ENCODE data around the gene DCDC2B.
"Not testable (repeated sequence)": the region's sequence is repeated elsewhere in the genome, so short reads cannot be mapped to it uniquely, and the experiment has no call there.

Gene DCDC2B

DNA sequence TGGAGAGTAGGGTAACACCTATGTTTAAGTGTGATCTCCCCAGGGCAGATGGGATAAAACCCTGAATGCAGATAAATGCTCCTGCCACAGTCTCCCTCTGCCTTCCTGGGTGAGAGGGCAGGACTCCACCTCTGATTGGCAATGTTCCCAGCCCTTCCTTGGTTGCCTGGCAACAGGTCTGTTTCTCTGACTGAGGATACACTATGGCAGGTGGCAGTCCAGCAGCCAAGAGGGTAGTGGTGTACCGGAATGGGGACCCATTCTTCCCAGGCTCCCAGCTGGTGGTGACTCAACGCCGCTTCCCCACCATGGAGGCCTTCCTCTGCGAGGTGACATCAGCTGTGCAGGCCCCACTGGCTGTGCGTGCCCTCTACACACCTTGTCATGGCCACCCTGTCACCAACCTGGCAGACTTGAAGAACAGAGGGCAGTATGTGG is at the start of gene DCDC2B:
Gene DCDC2B, plus strand, starts transcription at position 199 of the 438 bp plus-strand sequence. Its CDS starts 5 bp downstream, at position 204.
- DNase-seq, result no peak

DNA sequence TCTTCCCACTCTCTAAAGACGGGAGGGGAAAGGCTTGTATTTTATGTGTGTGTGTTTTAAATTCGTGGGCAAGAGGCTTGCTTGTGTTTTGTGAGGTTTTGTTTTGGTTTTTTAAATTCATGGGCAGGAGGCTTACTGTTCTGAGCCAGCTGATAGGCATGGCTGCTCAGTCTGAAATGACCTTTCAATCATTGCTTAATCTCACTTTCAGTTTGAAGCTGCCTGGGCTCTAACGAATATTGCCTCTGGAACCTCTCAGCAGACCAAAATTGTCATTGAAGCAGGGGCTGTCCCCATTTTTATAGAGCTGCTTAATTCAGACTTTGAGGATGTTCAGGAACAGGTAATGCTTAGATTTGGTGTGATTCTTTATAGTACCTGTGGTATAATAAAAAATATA is 49.7 kb upstream of the DCDC2B start:
- no peak for DNase-seq

DNA sequence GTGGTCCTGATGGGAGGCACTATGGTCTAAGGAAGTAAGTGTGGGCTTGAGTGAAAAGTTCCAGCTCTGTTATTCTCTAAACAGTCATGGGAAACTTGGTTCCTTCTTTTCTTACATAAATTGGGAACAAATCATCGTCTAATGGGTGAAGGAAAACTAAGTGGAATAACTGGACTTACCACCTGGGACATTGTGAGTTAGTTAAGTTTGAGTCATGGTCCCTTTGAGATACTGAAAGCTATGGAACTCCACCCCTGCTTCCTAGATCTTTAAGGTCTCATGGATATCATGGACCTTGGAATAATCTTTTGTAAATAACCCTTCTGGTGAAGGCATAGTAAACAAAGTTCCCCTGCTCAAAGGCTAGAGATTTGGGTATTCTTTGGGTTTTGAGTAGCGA is 45.5 kb upstream of the DCDC2B start:
- DNase-seq, result no peak

DNA sequence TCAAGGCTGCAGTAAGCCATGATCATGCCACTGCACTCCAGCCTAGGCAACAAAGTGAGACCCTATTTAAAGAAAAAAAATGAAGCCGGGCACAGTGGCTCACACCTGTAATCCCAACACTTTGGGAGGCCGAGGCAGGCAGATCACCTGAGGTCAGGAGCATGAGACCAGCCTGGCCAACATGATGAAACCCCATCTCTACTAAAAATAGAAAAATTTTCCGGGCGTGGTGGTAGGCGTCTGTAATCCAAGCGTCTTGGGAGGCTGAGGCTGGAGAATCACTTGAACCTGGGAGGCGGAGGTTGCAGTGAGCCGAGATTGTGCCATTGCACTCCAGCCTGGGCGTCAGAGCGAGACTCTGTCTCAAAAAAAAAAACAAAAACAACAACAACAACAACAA is 43.3 kb upstream of the DCDC2B start:
- not testable (repeated sequence) for DNase-seq

DNA sequence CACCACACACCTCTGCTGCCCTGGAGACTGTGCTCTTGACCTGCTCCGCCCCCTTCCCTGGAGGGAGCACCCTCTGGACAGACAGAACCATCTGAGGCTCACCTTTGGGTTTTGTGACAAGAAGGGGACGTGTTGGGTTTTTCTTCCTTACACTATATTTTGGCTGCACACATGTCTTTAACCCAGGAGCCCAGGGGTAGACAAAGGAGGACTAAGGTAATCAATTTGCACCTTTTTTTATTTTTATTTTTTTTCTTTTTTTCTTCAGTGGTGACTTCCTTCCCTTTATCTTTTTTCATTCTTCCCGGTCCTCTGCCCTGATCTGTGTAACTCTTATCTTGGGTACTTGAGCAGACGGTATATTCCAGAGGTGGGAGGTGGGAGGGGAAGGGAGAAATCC is 37.9 kb upstream of the DCDC2B start:
- no peak for DNase-seq

DNA sequence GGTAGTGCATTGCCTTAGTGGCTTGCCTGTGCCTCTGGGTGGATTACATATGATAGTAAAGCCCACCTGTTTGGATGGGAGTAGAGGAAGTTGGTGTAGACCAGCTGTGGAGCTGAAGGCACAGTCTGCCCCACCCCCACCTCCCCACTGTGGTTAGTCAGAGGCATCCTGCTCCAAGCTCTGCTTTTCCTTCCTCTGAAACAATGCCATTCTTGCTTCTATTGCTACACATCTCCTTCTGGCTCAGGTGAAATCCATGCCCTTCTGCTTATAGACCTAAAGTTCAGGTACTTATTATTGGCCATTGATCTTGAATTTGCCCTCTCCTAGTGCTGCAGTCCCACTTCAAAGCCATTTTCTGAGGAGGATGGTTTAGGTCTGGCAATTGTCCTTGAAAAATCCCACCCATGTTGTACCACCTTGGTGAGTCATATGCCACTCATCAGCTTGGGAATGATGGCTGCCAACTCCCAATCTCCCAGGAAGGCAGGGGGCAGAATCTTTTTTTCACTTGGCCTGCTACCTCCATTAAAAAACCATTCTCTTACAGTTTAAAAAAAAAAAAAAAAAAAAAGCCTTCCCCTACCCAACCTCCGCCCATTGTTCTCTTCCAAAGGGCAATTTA is 36.2 kb upstream of the DCDC2B start:
- DNase-seq, result no peak

DNA sequence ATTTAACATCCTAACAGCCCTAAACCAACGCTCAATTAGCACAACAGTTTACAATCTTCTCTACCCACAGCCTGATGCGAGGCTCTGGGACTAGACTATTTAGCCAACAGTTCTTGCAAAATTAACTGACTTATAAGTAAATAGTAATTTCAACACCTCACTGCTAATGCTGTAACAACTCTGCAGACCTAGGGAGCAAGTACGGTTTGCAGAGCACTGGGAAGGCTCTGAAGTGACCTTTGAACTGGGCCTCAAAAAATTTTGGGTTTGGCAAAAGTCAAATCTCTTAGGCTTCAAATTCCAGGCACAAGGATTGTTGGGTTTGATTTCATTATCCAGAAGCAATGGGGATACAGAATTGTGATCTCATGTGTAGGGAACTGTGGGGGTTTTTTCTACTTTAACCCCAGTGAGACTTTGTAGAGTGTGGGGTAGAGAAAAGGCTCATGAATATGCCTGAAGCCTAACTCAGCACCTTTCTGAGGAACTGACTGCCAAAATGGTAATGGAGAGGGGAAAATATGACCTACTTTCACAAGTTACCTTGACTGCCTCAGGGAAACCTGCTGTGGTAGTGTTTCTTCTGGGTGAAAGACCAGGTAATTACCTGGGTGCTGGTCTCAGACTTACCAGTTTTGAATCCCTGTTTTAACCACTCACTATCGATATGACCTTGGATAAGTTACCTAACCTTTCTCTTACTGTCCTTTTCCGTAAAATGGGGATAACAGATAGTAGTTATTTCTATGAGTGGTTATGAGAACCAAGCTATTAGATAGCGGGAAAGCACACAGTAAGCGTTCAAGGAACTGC is 30.3 kb upstream of the DCDC2B start:
- no peak for DNase-seq

DNA sequence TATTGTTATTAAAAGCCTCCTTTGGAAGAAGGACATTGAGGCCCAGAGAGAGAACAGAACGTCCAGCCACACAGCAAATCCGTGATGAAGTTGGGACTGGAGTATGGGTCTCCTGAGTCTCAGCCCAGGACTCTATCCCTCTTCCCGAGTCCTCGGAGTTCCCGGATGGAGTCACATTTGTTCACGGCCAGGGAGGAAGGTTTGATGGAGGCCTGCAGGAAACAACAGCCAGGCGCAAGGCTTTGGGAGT is 29.8 kb upstream of the DCDC2B start:
- DNase-seq, result no peak

DNA sequence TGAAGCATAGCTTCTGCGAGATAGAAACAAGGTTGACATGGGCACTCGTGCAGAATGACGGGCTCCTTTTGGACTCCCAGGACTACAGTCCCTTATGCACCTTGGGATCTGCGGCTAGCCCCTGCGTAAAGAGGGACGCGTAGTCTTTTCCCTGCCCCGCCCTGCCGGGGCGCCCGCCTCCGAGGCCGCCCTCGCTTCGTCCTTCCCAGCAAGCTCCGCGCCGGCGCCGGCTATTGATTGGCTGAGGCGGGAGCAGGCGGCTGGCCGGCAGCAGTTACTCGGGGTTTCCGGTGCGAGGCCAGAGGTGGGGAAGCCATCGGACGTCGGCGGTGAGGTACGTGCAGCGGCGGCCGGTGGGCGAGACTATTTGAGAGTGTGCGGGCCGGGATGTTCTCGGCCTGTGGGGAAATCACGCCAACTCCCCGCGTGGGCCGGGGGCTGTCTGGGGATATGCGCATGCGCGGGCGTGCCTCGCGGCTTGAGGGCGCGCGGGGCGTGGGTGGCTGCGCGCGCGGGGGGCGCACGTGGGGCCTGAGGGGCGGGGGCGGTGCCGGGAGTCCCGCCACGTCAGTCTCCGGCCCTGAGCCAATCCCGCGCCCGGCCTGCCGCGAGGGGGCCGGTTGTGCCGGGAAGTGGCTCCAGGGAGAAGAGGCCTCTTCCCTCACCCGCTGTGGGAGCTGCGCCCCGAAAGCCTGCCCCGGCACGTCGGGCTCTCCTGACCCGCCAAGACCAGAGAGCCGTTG is 29.3 kb upstream of the DCDC2B start, which contains the start of gene TXLNA:
Gene TXLNA, plus strand, starts transcription at position 233 of the 743 bp plus-strand sequence. CDS start 671 bp downstream, outside the sequence.
- peak; percentile 96 for DNase-seq

DNA sequence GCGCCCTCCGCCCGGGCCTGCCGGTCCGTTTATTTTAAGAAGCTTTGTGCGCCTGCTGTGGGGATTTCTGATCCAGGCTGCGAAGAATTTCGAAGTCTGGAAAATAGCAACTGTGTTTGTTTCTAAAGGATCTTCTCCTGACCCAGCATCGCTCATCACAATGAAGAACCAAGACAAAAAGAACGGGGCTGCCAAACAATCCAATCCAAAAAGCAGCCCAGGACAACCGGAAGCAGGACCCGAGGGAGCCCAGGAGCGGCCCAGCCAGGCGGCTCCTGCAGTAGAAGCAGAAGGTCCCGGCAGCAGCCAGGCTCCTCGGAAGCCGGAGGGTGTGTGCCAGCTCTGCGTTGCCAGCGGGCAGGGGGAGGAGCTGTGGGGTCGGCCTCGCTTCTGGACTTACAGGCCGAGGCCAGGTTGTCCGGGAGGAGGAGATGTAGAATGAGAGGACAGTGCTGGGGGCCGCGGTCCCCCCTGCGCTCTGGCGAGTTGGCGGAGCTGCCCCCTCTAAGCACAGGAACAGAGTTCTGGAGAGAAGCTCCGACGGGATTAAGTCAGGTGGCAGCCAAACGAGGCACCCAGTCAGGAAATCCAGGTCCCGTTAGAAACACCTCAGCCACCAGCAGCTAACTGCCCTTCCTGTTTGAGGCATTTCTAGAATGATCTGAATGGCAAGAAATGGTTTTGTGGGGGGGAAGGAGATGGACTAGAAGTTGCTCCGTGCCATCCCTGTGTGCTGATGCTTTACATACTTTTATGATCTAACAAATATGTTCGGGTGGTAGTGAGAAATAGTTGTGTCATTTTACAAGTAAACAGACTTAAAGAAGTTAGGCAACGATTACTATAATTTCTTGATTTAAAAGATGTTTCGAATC is 28.5 kb upstream of the DCDC2B start:
- DNase-seq, result peak; percentile 76

DNA sequence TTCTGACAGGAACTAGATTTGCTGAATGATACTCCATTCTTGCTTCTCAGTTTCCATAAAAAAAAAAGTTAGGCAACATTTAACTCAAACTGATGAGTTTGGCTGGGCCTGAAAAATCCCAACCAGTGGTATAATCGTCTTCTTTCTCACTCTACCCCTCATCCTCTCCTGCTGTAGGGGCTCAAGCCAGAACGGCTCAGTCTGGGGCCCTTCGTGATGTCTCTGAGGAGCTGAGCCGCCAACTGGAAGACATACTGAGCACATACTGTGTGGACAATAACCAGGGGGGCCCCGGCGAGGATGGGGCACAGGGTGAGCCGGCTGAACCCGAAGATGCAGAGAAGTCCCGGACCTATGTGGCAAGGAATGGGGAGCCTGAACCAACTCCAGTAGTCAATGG is 27.8 kb upstream of the DCDC2B start:
- DNase-seq, result no peak

DNA sequence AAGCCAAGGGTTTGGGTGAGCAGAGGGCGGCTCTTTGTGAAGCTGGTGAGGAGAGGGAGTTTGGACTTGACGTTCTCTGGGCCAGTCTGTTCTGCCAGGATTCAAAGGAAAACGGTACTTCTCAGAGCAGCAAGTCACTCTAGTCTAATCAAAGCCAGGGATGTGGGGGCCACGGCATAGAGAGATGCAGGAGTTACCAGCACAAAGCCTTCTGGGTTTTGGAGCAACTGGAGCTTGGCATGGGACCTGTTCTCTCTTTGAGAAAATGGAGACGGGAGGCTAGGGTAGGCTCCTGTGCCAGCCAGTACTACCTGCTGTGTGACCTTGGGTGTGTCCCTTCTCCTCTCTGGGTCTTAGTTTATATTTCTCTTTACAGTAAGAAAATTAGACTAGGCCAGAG is 27.3 kb upstream of the DCDC2B start:
- no peak for DNase-seq

DNA sequence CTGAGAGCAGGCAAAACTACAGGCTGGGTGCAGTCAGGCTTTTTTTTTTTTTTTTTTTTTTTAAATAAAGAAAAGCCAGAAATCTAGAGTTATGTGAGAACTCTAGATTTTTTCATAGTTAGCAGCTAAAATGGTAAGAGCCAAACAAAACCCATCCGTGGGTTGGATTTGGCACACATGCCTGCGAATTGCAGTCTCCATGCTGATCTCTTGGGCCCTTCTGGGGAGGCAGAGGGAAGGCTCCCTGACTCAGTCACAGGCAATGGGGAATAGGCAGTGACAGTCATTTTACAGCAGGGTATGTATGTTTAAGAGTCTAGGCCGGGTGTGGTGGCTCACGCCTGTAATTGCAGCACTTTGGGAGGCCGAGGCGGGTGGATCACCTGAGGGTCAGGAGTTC is 26.8 kb upstream of the DCDC2B start:
- no peak for DNase-seq

DNA sequence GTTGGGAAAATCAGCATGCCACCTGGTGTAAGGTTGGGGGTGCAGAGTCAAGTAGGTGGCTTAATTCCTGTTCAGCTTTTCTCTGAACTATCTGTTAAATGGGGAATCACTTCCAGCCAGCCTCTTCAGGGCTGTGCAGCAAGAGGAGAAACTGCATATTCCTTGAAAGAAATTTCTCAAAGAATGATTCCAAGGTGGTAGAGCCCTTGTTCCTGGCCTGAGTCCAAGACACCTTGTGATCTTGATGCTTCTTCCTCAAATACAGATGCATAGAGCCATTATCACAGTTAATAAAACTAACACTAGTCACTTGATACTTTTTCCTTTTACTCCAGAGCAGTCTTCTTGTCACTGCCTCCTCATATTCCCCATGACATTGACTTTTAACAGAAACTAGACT is 24.2 kb upstream of the DCDC2B start:
- no peak for DNase-seq

DNA sequence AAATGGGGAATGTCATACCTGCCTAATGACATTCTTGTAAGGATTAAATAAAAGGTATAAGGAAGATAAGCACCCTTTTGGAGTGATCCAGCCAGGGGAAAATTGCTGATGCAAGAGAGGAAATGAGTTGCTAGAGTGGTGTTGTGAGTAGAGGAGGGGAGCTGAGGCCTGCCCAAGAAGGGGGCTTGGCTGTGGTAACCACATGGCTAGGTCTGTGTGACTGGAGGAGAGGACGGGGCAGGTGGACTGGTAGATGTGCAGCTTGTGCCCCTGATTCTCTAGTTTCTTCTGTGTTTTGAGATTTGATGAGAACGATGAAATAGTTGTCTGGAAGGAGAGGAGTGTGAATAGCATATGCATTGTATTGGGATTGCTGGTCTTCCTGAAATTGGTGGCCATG is 22.8 kb upstream of the DCDC2B start:
- DNase-seq, result peak; percentile 34

DNA sequence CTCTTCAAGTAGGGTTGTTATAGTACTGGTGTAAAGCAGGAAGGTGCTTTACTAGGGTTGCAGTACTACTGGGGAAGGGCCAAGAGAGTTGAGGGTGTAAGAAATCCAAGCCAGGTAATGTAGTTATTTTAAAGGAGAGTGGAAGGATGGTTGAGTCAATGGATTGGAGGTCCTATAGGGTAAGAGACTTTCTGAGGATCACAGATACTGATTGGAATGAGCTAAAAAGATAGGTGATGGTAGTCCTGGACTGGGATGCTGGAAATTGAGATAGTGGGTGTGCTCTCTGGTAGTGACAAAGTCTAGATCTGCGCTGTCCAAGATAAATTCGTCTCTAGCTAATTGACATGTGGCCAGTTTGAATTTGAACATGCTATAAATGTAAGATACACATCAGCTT is 22.4 kb upstream of the DCDC2B start:
- no peak for DNase-seq

DNA sequence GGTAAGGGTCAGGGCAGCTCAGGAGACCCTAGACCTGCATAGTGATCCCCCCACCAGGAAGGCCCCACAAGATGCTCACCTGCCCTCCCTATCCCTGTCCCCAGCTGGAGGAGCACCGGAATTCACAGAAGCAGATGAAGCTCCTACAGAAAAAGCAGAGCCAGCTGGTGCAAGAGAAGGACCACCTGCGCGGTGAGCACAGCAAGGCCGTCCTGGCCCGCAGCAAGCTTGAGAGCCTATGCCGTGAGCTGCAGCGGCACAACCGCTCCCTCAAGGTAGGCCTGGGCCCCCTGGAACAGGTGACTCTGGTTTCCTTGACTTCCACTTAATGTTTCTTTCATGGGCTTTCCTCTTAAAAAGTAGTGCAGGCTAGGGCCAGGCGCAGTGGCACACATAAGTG is 21.0 kb upstream of the DCDC2B start:
- no peak for DNase-seq

DNA sequence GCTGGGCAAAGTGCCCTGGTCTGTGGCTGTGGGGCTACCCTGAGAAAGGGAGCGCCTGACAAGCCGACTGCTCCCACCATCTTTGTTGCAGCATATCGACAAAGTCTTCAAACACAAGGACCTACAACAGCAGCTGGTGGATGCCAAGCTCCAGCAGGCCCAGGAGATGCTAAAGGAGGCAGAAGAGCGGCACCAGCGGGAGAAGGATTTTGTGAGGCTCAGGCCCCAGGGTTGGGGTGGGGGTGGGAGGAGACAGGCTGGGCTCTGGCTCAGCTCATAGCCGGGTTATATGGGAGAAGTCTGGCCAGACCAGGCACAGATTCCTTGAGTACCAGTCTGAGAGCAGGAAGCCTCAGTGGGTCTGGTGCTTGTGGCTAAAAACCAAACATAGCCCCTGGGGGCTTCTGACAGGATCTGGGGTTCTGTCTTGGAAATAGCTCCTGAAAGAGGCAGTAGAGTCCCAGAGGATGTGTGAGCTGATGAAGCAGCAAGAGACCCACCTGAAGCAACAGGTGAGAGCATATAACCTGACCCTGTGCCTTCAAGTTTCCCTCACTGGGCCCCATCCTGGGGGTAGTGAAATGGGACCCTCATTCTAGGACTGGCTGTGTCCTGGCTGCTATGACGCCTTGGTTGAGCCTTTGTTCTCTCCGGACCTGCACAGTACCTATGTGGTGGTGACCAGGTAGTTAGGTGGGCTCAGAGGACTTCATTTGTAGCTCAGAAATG is 16.5 kb upstream of the DCDC2B start:
- no peak for DNase-seq

DNA sequence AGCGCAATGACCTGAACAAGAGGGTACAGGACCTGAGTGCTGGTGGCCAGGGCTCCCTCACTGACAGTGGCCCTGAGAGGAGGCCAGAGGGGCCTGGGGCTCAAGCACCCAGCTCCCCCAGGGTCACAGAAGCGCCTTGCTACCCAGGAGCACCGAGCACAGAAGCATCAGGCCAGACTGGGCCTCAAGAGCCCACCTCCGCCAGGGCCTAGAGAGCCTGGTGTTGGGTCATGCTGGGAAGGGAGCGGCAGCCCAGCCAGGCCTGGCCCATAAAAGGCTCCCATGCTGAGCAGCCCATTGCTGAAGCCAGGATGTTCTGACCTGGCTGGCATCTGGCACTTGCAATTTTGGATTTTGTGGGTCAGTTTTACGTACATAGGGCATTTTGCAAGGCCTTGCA is 13.9 kb upstream of the DCDC2B start:
- no peak for DNase-seq

DNA sequence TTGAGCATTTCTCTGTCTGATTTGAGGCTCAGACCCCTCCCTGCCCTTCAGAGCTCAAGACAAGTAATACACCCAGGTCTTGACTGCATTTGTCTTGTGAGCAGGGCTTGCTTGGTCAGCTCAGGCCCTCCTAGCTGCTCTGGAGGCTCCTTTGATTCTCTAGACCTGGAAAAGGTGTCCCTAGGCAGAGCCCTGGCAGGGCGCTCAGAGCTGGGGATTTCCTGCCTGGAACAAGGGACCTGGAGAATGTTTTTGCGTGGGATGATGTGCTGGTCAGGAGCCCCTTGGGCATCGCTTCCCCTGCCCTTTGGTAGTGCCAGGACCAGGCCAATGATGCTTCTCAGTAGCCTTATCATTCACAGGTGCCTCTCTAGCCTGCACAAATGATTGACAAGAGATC is 13.4 kb upstream of the DCDC2B start:
- no peak for DNase-seq

DNA sequence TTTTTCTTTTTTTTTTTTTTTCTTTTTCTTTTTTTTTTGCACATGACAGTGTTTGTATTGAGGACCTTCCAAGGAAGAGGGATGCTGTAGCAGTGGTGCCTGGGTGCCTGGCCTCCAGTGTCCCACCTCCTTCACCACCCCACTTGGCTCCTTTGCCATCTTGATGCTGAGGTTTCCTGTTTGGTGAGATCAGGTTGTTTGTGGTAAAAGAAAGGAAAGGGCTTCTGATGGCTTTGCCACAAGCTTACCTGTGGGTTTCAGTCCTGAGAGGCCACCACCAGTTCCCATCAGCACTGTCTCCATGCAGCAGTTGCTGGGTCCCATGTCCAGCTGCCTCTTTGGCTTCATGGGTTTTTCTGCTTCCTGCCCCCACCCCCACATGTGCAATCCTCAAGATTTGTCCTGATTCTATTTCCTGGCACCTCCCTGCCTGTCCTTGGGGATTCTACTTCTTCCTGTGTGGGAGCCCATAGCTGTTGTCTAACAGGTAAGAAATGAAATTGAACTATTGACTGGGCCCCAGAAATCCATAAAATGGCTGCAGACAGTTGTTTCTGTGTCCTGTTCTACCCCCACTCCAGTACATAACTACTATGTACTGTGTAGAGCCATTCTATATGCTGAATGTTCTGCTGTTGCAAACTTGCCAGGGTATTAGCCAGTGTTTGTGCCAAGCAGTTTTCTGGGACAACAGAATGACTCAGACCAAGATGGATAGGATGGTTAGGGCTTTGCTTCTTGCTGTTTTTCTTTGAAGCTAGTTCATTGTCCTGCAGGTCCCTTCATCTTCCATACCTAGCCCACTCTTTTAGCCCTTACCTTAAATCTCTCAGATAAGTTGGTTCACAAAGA is 12.7 kb upstream of the DCDC2B start:
- DNase-seq, result peak; percentile 62

All from activated CD4-positive, alpha-beta T cell treated with anti-CD3 and anti-CD28 coated beads, Interleukin-10, Interleukin-2, amounts not matched to agents 100 ng/mL and 50 ng/mL, durations not matched to agents 16 hours and 8 hours (primary cell).